GM12875 (cell line): ENCODE data around the gene FOXO6.

Source experiments
- H3K4me3 ChIP-seq: one replicate; pipeline ENCODE4 v1.5.1; 2011; ENCODE audit warnings: low read depth, low read length, control low read depth
- CTCF ChIP-seq: IDR thresholded peaks from 2 replicates; pipeline ENCODE4 v1.5.1; 2011; ENCODE audit warnings: low read depth, mild to moderate bottlenecking, control low read depth, inconsistent platforms, low read length, moderate library complexity, borderline replicate concordance; ENCODE audit not compliant: insufficient read depth

The FOXO6 gene

DNA sequence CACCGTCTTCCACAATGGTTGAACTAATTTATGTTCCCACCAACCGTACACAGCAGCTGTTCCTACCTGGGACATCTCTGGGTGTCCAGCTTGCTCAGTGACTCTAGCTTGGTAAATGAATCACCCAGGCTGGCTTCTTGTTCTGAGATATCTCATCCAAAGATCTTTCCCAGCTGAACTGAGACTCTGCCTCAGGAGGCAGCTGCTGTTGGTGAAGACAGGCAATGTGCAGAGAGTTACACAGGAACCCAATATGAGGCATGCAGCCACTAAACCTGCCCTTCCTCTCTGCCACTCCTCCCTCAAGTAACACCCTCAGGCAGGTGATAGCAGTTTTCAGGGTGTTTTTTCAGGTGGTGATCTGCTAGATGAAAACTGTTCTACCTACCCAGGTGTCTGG is 14.0 kb upstream of the FOXO6 start:
- no peak overlapping the region for H3K4me3 ChIP-seq
- TF ChIP-seq CTCF: no peak

DNA sequence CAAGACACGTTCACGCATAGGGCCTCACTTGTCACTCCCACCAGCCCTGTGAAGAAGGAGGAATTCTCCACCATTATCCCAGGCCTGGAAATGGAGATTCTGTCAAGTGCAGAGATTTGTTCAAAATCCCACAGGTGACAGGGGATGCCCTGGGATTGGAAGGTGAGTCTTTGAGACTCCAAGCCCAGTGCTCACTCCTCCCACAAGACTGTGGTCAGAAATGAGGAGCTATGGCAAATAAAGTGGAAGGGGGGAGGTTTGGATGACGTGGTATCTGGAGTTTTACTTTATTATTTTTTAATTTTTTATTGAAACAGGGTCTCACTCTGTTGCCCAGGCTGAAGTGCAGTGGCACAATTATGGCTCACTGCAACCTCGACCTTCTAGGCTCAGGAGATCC is 12.8 kb upstream of the FOXO6 start:
- H3K4me3 ChIP-seq: no peak overlapping the region
- no peak for TF ChIP-seq CTCF

DNA sequence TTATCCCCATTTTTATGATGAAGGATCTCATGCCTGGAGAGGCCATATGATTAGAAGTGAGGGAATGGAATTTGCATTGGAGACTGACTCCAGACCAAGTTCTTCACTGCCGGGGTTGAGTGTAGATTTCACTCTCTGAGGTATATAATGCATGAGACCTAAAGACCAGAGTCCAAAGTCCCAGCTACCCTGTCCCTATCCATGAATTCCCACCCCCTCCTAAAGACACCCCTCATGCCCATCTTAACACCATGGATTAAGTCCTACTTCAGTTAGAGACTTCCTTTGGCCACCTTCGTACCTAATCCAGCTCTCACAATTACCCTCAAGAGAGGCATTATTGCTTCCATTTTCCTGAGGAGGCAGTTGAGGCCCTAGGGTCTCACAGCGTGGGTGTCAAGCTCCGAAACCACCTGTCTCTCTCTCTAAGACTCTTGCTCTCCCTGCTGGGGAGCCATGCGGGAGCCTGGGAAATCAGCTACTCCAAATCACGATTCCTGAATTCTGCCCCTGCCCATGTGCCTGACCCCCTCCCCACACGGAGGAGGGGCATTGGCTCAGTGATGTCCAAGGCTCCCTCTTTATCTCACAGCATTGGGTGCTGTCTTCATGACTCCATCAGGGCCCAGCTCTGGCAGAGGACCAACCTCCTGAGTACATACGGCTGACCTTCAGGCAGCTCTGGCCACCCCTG is 11.7 kb upstream of the FOXO6 start:
- TF ChIP-seq CTCF: no peak
- no peak overlapping the region for H3K4me3 ChIP-seq

DNA sequence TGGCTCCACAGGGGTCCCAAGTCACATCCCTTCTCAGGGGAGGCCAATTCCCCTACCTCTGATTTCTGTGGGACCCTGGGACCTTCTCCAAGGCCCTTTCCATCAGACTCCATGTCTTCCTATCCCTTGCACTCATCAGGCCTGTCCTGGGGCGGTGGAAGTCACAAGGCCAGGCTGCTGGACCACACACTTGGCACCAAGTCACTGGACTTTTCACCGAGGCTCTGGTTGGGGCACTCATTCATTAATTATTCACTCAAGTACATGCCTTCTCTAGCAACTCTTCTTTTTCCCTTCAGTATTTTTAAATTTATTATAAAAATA is 11.2 kb upstream of the FOXO6 start:
- no peak overlapping the region for H3K4me3 ChIP-seq
- TF ChIP-seq CTCF: no peak

GRCh38 chr1:41351262-41352151 is 9.7 kb upstream of the FOXO6 start:
- no peak overlapping the region for H3K4me3 ChIP-seq
- TF ChIP-seq CTCF: no peak

GRCh38 chr1:41353744-41354143 is 7.5 kb upstream of the FOXO6 start:
- H3K4me3 ChIP-seq: no peak overlapping the region
- no peak for TF ChIP-seq CTCF

GRCh38 chr1:41354956-41355355 is 6.3 kb upstream of the FOXO6 start:
- H3K4me3 ChIP-seq: no peak overlapping the region
- no peak for TF ChIP-seq CTCF
